Upper lobe of right lung (tissue), 1 donor: ENCODE results near the gene TMEM86A. TPM values are rescaled to one million over a fixed set of nuclear protein-coding genes. Genes with fewer than 3 reads are reported as not detected.

ENCODE experiments used
- ATAC-seq: fragments of 200-7000 bp; cut with Tn5 transposase; one replicate; pipeline ENCODE4 v1.9.1; 2020; ENCODE audit warnings: mild to moderate bottlenecking, moderate library complexity
- DNase-seq: peaks from one replicate; pipeline ENCODE4 v3.0.0-alpha.2; 2020
- H3K27ac ChIP-seq: fragments of 200-600 bp; one replicate; pipeline ENCODE4 v1.8.0; 2022
- H3K27me3 ChIP-seq: fragments of 200-600 bp; one replicate; pipeline ENCODE4 v1.8.0; 2022; ENCODE audit warnings: mild to moderate bottlenecking
- H3K36me3 ChIP-seq: fragments of 200-600 bp; one replicate; pipeline ENCODE4 v1.8.0; 2022
- H3K4me1 ChIP-seq: fragments of 200-600 bp; one replicate; pipeline ENCODE4 v1.8.0; 2022
- H3K4me3 ChIP-seq: fragments of 200-600 bp; one replicate; pipeline ENCODE4 v1.8.0; 2022; ENCODE audit warnings: mild to moderate bottlenecking
- H3K9me3 ChIP-seq: fragments of 200-600 bp; one replicate; pipeline ENCODE4 v1.8.0; 2022
- intact Hi-C: fragments of 100-400 bp; cut with DNase I; formaldehyde crosslinking; loops from one replicate; pipeline ENCODE4 v1.11.0; 2022
- total RNA-seq: library from RNA; stranded (reverse); fragmentation: NEBNext Ultra II Directional; extraction: Animal tissue kit (Norgen Biotek cat#: 25700); gene quantifications from one replicate; pipeline ENCODE4 v1.2.1, GENCODE V29; 2021
- TF ChIP-seq, protein P1 (sequence below): fragments of 200-600 bp; IDR thresholded peaks from one replicate; pipeline ENCODE4 v1.8.0; 2022; ENCODE audit warnings: antibody characterized with exemption
- donor health status: DM: no; HTN: yes; CAD: no; lungs with severe emphysema.

The TMEM86A gene
- total RNA-seq, 1 donor from 2014 or later = 6.3 TPM

DNA sequence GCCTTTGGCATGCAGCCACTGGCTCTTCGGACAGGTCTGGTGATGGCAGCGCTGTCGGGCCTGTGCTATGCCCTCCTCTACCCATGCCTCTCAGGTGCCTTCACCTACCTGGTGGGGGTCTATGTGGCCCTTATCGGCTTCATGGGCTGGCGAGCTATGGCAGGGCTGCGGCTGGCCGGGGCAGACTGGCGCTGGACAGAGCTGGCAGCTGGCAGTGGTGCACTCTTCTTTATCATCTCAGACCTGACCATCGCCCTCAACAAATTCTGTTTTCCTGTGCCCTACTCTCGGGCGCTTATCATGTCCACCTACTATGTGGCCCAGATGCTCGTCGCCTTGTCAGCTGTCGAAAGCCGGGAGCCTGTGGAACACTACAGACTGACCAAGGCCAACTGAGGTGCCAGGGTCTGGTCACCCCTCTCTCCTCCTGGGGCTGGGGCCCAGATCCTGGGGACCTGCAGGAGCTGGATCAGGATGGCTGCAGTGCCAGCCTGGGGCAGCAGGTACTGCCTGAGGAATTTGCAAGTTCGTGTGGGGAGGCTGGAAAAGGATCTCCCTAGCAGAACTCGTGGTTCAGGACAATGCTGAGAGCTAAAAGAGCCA lies 3.1 kb downstream of the TMEM86A start:
- Histone ChIP-seq H3K27me3 (no peaks in the 10 kb centered on the region), H3K36me3 (peaks cover 4% of the 10 kb centered on the region), H3K4me3 (no peak overlapping the region), H3K27ac (no peak overlapping the region), H3K9me3 (no peaks in the 10 kb centered on the region), H3K4me1 (peaks cover 26% of the 10 kb centered on the region)
- no peak for DNase-seq
- intact Hi-C loops = no loop called here
- TF ChIP-seq, protein P1, sequence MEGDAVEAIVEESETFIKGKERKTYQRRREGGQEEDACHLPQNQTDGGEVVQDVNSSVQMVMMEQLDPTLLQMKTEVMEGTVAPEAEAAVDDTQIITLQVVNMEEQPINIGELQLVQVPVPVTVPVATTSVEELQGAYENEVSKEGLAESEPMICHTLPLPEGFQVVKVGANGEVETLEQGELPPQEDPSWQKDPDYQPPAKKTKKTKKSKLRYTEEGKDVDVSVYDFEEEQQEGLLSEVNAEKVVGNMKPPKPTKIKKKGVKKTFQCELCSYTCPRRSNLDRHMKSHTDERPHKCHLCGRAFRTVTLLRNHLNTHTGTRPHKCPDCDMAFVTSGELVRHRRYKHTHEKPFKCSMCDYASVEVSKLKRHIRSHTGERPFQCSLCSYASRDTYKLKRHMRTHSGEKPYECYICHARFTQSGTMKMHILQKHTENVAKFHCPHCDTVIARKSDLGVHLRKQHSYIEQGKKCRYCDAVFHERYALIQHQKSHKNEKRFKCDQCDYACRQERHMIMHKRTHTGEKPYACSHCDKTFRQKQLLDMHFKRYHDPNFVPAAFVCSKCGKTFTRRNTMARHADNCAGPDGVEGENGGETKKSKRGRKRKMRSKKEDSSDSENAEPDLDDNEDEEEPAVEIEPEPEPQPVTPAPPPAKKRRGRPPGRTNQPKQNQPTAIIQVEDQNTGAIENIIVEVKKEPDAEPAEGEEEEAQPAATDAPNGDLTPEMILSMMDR = no peak
- ATAC-seq = no peak

- no peak overlapping the region for H3K4me3 ChIP-seq
- H3K27ac ChIP-seq = no peak overlapping the region
These were observed 4.6 kb downstream of the TMEM86A start for GRCh38 chr11:18703001-18703763.

GRCh38 chr11:18704045-18704645 lies 5.6 kb downstream of the TMEM86A start:
- TF ChIP-seq, protein P1 = no peak
- Histone ChIP-seq H3K9me3 (no peaks in the 10 kb centered on the region), H3K4me3 (no peak overlapping the region), H3K27me3 (no peaks in the 10 kb centered on the region), H3K27ac (no peak overlapping the region), H3K36me3 (peaks cover 4% of the 10 kb centered on the region), H3K4me1 (peaks cover 22% of the 10 kb centered on the region)
- ATAC-seq (no peak), DNase-seq (no peak)
- intact Hi-C loops = no loop called here

More at GRCh38 chr11:18703001-18703763, 4.6 kb downstream of the TMEM86A start:
- TF ChIP-seq, protein P1 = no peak
- H3K9me3 ChIP-seq = no peaks in the 10 kb centered on the region
- intact Hi-C loops = no loop called here
- peaks cover 4% of the 10 kb centered on the region for H3K36me3 ChIP-seq
- ATAC-seq (no peak), DNase-seq (no peak)
- no peaks in the 10 kb centered on the region for H3K27me3 ChIP-seq
- peaks cover 22% of the 10 kb centered on the region for H3K4me1 ChIP-seq

- intact Hi-C loops = no loop called here
- no peaks in the 10 kb centered on the region for H3K9me3 ChIP-seq
- ATAC-seq = no peak
- no peaks in the 10 kb centered on the region for H3K27me3 ChIP-seq
- H3K4me1 ChIP-seq = peaks cover 22% of the 10 kb centered on the region
- DNase-seq = no peak
- H3K4me3 ChIP-seq = no peak overlapping the region
- H3K36me3 ChIP-seq = peaks cover 4% of the 10 kb centered on the region
- TF ChIP-seq, protein P1 = no peak
- no peak overlapping the region for H3K27ac ChIP-seq
These were observed 6.1 kb downstream of the TMEM86A start for GRCh38 chr11:18704698-18705097.

DNA sequence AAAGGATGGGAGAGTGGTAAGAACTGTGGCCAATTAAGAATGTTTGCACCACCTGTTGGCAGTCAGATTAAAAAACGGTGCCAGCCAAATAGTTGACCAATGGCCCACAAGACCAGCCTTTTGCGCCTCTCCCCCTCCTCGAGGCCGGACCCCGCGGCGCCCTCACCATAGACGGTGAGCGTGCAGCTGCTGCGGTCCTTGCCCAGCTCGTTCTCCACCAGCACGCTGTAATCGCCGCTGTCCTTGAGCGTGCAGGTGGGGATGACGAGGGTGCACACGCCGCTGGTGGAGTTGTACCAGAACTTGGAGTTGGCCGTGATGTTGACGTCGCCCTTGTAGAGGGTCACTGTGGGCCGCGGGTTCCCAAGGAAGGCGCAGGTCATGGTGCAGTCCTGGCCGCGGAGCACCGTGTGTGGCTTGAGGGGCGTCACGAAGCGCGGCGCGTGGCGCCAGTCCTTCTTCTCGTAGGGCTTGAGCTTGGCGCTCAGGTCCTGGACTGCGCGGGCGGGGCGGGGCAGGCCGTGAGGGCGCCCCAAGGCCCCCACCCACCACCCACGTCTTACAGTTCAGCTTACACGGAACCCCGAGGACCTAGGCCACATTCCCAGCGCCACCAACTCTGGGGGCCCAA lies 7.2 kb downstream of the TMEM86A start:
- TF ChIP-seq, protein P1 = no peak
- peak overlapping the region; percentile 75 for H3K27ac ChIP-seq
- H3K27me3 ChIP-seq = no peaks in the 10 kb centered on the region
- peaks cover 16% of the 10 kb centered on the region for H3K4me1 ChIP-seq
- intact Hi-C loops = no loop called here
- H3K4me3 ChIP-seq = peak overlapping the region; percentile 56
- DNase-seq (peak; percentile 77), ATAC-seq (peak; percentile 78)
- peaks cover 4% of the 10 kb centered on the region for H3K36me3 ChIP-seq
- no peaks in the 10 kb centered on the region for H3K9me3 ChIP-seq
